Activated gamma-delta T cell (primary cell): ENCODE data around the gene CNTNAP3B.
"Not testable (repeated sequence)": the region's sequence is repeated elsewhere in the genome, so short reads cannot be mapped to it uniquely, and the experiment has no call there.

Source experiments
- DNase-seq: peaks from one replicate; lab custom pipeline; 2025; lab: John Stamatoyannopoulos, UW

Gene CNTNAP3B

DNA sequence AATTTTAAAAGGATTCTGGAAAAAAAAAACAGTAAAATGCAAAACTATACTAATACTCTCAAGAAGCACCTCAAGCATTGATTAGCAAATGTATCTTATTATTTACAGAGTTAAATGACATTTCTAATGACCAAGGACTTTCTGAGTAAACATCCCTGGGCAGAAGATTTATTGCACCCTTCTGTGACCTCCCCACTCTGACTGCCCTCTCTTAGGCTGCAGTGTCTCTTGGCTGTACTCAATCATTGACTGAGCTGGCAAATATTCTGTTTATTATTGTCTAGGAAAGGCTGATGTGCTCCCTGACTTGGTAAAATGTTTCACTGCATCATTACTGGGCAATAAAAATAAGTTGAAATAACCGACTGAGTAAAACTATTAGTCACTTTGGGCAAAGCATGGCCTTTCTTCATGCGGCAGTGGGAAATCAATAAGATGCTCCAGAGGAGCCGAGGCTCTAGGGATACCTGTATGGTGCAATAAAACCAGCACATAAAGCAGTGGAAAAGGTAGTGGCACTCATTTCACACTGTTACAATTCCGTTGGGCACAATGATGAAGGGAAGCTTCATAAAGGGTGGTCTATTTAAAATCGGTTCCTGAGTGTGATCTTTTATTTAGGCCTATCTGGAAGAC, 151.1 kb downstream of the CNTNAP3B start:
- not testable (repeated sequence) for DNase-seq

DNA sequence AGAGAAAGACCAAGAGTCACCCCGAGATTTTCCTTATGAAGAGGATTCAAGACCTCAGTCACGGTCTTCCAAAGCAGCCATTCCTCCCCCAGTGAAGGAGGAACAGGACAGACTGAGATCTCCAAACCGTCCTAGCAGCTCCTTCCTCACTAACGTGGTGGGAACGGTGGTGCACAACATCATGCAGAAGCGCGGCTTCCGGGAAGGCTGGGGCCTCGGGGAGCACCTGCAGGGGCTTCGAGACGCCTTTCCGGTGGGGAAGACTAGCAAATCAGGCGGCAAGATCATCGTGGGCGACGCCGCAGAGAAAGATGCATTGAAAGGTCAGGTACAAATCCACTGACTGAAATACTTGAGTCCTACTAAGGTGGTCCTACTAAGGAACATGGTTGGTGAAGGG, 154.3 kb downstream of the CNTNAP3B start:
- DNase-seq, result not testable (repeated sequence)

DNA sequence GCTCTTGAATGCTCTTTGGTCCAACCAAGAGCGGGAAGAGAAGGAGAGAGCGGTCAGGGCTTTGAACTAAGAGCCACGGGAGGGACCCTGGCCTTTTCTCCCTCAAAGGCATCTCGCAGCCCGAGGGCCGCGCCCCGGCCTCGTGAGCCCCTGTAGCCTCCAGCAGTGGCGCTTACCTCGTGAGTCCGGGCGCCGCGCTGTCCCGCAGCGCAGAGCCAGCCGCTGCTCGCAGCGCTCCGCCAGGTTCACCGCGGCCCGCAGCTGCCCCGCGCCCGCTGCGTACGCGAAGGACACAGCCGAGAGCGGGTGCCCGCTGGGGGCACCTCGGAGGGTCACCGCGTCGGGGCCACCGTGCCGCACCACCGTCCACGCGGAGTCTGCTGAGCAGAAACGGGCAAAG, 176.2 kb downstream of the CNTNAP3B start:
- DNase-seq, result not testable (repeated sequence)

DNA sequence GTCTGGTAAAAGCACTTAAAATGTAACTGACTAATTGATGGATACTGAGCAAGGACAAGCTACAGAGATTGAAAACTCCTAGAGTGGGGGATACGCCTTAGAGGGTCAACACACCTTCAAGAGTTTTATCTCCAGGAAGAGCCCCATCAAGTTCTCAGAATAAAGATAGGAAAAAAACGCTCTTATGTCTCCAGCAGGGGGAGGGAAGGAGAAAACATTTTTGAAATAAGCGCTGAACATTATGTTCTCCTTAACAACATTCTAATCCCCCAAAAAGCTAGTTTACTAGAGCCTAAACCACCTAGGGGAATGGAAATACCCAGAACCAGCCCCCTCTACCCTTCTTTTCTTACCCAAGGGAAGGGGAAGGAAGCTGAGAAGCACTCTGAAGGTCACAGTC, 187.5 kb downstream of the CNTNAP3B start:
- DNase-seq, result not testable (repeated sequence)

DNA sequence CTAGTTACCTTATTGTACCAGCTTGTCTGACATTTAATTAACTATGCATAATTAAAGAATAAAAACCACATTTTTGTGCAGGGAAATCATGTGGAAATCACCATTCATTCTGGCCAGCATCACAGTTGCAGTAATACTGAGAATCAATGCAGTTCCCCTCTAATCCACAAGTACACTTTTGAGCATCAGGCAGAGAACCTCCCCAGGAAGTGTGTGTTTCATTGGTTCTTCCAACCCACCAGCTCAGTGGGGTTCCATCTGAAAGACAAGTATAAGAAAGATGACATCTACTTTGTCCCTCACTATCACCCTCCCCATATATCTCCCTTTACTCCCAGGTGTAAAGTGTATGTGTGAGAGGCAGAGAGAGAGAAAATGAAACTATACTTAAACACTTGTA, 191.1 kb downstream of the CNTNAP3B start:
- not testable (repeated sequence) for DNase-seq

DNA sequence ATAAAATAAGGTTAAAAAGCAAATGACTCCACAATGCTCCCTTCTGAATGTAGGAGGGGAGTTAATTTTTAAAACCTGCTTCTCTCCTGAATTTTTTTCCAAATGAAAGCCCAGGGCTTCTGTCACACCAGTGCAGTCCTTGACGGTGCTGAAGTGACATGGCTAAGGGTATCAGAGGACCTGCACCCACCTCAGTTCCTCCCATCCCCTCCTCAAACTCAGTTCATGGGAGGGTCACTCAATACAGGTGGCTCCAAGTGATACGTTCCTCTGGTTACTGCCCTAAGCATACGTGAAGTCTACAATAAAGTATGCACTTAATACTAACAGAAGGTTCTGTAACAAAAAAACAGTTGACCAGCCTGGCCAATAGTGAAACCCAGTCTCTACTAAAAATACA, 193.5 kb downstream of the CNTNAP3B start:
- DNase-seq, result not testable (repeated sequence)

DNA sequence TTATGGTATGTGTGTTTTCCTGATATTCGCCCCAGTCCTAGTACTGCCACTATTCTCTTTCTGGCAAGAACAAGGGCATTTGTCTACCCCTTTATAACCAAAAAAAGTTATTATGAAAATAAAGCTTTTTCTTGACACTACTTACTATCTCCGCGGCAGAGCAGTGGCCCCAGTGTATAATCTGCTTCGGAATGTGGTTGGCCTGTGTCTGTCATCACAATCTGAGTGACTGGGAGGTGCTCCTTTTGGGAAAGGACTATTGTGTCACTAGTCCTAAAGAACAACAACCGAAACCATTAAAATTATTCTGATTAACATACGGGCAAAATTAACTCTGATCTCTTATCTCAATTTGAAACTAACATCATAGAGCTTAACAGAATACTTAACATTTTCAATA, 200.1 kb downstream of the CNTNAP3B start:
- not testable (repeated sequence) for DNase-seq

DNA sequence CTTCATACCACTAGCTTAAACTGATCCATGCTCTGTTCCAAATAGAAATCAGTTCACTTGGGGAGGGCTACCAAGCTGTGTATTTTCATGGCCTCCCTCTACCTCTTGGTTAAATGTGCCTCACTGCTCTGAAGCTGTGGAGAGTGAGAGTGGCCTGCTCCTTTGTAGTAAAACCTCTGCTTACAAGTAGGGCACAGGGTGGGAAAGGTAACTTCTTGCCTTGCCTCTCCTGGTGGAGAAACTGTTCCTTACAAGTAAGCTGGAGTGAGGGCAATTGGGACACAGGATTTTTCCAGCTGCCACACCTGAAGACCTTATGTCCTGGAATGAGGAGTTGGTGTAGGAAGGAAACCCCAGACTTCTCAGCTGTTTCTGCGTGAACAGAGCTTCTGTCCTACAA, 211.9 kb downstream of the CNTNAP3B start:
- DNase-seq, result not testable (repeated sequence)

DNA sequence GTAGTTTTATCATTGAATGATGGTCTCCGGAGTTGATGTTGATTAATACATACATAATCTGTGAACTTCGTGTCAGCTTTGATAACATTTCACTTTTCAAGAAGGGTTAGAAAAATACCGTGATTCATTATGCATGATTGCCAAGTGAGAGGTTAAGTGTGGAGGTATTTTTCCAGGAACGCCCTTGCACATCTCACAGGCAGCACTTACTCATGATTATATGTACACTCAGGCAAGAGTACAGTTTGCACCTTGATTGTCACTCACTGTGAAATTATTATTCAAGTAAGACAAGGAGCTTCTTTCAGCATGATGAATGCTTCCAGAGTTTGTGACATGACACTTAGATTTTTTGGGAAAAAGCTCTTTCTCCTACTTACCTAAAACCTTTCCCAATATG, 223.7 kb downstream of the CNTNAP3B start:
- not testable (repeated sequence) for DNase-seq

DNA sequence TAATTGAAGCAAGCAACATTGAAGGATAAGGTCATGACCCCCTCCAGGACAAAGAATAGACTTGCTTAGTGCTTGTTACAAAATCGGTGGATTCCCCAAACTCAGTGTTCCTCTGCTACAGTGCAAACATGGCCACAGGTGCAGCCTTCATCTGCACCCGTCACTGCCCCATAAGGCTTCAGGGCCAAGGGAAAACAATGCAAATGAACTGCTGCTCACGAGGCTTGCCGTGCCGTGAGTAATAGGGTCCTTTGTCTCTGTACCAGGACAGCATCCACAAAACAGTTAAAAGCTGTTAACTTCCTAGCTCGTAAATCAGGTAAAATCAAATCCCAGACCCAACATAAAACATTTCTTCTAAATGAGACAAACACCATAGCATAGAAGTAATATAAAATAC, 226.5 kb downstream of the CNTNAP3B start:
- not testable (repeated sequence) for DNase-seq

DNA sequence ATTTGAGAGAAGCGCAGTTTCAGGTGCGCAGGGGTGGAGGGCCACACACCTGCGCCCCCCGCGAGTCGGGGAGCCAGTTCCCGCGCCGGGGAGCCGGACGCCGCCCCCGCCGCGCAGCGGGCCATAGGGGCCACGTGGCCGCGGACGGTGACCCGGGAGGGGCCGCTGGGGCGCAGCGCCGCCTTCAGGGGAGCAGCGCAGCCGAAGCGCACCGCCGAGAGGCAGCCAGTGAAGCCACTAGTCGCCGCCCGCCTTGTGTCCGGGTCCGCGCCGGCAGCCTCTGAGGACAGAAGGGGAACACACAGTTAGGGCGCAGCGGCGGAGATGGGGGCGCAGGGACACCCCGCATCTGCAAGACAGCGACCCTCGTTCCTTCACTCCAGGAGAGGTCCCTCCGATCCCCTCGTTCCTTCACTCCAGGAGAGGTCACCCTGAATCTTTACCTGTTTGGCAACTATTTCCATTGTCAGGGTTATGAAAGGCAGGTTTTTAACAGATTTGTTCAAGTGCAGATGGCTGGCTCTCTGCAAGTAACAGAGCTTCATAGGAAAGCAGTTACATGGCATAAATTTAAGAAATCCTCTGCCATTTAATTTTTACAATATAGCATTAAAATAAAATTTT, 230.4 kb downstream of the CNTNAP3B start:
- not testable (repeated sequence) for DNase-seq

DNA sequence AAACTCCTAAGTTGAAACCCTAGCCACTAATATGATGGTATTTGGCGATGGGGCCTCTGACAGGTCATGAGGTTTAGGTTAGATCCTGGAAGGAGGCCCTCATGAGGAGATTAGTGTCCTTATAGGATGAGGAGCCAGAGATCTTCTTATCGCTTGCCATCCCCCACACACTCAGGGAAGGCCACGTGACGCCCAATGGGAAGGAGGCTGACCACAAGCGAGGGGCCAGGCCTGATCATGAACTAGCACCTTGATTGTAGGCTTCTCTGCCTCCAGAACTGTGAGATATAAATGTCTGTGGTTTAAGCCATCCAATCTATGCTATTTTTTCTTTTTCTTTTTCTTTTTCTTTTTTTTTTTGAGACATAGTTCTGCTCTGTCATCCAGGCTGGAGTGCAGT, 254.7 kb downstream of the CNTNAP3B start:
- DNase-seq, result not testable (repeated sequence)

DNA sequence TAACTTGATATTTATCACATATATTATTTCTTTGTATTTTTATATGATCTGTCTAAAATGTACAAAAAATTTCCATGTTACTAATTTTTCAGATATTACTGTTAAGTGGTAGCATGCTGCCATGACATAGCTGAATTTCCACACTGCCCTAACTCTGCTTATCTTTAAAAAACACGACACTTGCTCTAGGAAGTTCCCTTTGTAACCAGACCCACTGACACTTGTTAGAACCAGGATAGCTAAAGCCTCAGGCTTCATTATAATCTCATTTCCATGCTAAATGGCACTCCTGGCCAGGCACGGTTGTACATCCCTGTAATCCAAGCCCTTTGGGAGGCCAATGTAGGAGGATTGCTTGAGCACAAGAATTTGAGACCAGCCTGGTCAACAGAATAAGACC, 273.8 kb downstream of the CNTNAP3B start:
- not testable (repeated sequence) for DNase-seq

DNA sequence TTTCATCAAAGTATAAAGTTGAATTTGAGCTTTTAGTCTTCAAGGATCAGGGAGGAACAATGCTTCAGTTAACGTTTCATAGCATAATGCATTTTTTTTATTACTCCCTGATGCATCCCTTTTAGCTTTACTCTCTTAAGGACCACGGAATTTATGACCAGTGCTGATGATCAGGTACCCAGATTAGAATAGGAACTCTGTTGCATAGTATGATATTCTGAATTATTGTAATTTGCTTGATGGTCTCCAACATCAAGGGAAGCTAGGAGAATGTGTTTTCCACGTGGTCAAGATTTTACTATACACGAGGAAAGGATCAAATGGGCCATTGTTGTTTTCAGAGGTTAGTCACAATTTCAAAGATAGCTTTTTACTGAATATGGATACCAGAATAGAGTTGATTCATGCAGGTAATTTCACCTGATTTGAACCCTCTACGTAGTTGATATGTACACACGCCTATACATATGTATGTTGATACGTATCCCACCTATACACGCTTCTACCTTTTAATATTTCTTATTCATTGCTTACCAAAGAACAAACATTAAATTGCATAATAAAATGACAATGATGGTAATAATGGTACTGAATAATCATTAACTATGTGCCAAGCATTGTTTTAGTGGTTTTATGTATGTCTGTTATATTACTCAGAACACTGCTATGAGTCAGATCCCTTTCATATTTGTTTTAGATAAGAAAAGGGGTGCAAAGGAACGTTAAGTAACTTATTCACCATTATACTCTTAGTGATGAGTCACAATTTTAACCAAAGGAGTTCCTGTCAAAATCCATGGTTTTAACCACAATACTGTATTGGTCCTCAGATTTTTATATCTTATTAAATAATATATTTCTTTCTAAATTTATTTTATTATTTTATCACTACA, 277.1 kb downstream of the CNTNAP3B start:
- DNase-seq, result not testable (repeated sequence)

DNA sequence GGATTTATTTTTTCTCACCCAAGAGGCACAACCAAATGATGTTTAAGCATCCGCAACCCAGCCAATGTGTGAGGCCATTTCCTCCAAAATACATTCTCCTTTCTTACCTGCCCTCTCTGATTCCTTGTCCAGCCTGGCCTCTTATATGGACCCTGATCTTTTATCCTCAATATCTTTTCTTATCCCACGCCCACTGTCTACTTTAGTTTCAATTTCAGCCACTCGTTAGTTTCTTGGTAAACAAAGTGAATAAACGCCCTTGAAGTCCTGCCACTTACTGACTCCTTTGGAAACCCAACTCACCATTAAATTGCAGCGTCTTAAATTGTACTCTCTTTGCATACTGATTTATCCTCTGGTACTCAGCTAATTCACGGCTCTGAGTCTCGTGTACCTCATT, 281.4 kb downstream of the CNTNAP3B start:
- DNase-seq, result not testable (repeated sequence)
